Small intestine (tissue), 7 donors: Measurements from ENCODE around the gene AKNAD1. TPM values are rescaled to one million over a fixed set of nuclear protein-coding genes. Genes with fewer than 3 reads are reported as not detected.

Source experiments
- DNase-seq, 2 donors: peaks; one replicate each; pipeline versions ENCODE4 v3.0.0 to v3.0.0-alpha.2; 2013
- FAIRE-seq: peaks from 2 replicates; lab custom pipeline; 2012; peaks lifted over from hg19 to GRCh38; lab: Jason Lieb, UNC
- H3K27ac ChIP-seq, 3 donors: one replicate each; pipeline ENCODE4 v1.5.1; 2013; ENCODE audit warnings: low read length in 2 of 3, mild to moderate bottlenecking in 2 of 3, control low read depth in 1 of 3, inconsistent platforms in 1 of 3, low read depth in 1 of 3, moderate library complexity in 1 of 3
- H3K27me3 ChIP-seq, 3 donors: one replicate each; pipeline ENCODE4 v1.6.1; 2013; ENCODE audit warnings: low read length in 3 of 3, inconsistent platforms in 1 of 3; ENCODE audit not compliant: control insufficient read depth in 3 of 3, insufficient read depth in 3 of 3
- H3K36me3 ChIP-seq, 3 donors: one replicate each; pipeline ENCODE4 v1.6.1; 2013; ENCODE audit warnings: low read length in 3 of 3, inconsistent platforms in 1 of 3, low read depth in 1 of 3, mild to moderate bottlenecking in 1 of 3, moderate library complexity in 1 of 3; ENCODE audit not compliant: control insufficient read depth in 3 of 3, insufficient read depth in 2 of 3
- H3K4me1 ChIP-seq, 3 donors: one replicate each; pipeline ENCODE4 v1.6.1; 2013; ENCODE audit warnings: low read length in 2 of 3, inconsistent platforms in 1 of 3, low read depth in 1 of 3, mild to moderate bottlenecking in 1 of 3, moderate library complexity in 1 of 3; ENCODE audit not compliant: control insufficient read depth in 3 of 3, insufficient read depth in 2 of 3
- H3K4me3 ChIP-seq, 3 donors: one replicate each; pipeline ENCODE4 v1.5.1; 2013; ENCODE audit warnings: low read length in 3 of 3, control low read depth in 1 of 3, inconsistent platforms in 1 of 3, low read depth in 1 of 3, mild to moderate bottlenecking in 1 of 3, moderate library complexity in 1 of 3
- H3K9me3 ChIP-seq, 2 donors: one replicate each; pipeline ENCODE4 v1.6.1; 2013; ENCODE audit warnings: low read depth in 1 of 2, low read length in 1 of 2; ENCODE audit not compliant: control insufficient read depth in 2 of 2, insufficient read depth in 1 of 2
- WGBS, 3 donors: extraction: QIAGEN DNeasy Blood & Tissue Kit; methylation state at CpG; one replicate each; pipeline ENCODE4 v1.1.7; 2013; 5-methylcytosine and 5-hydroxymethylcytosine counted together
- polyA plus RNA-seq, 4 donors: library from polyadenylated mRNA; stranded (reverse) in 3 of 4; unstranded in 1 of 4; fragments of 200-250 nt in 3 of 4; fragments of 120-200 nt in 1 of 4; gene quantifications; one replicate each; pipeline versions ENCODE4 v1.2.1 to v1.2.3, GENCODE V29; 2013
- donor health status: healthy with polysubstance abuse.
- donor health status: control.
- donor health status: control.
- donor health status: Bipolar disorder and iron deficiency.
- donor health status: healthy.

AKNAD1 gene
- polyA plus RNA-seq, 4 donors, result 0.03 to 0.22 TPM; not detected in 2

GRCh38 chr1:108860190-108860907 lies 3.5 kb upstream of the AKNAD1 start:
- Histone ChIP-seq H3K9me3 (no peaks in the 10 kb centered on the region), H3K27me3 (no peaks in the 10 kb centered on the region), H3K4me1 (no peaks in the 10 kb centered on the region), H3K36me3 (no peaks in the 10 kb centered on the region), H3K27ac (no peak overlapping the region), H3K4me3 (no peak overlapping the region)
- 87 to 94% (median 91%) methylated on average over 9 of the region's 9 CpGs for WGBS, 3 donors
- no peak for DNase-seq
- no peak for FAIRE-seq

DNA sequence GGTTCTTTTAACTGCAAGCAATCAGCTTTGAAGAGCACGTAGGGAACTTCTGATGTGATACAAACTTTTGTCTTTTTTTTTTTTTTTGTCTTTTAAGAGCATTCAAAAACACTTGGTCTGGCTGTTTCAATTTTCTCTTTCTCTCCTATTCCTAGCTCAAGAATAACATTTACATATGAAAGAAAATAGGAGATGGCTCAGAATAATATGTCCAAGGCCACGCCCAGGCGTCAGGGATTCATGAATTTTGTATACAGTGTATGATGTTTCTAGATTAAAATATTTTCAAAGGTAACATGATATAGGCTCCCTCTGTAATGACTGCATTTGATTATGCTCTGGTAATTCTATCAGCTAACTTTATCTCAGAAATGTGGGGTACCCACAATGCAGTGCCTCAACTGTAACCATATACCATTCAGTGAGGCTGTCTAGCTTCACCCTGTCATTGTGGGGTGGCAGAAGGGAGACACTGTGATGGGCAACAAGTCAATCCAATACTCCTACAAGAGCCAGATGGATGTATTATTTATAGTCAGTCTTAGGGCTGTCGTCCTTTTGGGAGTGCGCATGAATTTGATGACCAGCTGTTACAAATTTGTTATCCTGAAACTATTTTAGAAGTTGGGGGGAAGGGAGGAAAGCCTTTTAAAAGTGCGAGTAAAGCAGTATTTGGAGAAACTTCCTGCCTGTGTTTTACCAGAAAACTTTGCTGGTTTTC lies 1.5 kb upstream of the AKNAD1 start:
- no peak overlapping the region for H3K27ac ChIP-seq
- 68 to 86% (median 84%) methylated on average over 6 of the region's 6 CpGs for WGBS, 3 donors
- H3K27me3 ChIP-seq, result no peaks in the 10 kb centered on the region
- H3K36me3 ChIP-seq, result no peaks in the 10 kb centered on the region
- FAIRE-seq (no peak), DNase-seq (no peak)
- H3K4me3 ChIP-seq, result no peak overlapping the region
- H3K9me3 ChIP-seq, result no peaks in the 10 kb centered on the region
- no peaks in the 10 kb centered on the region for H3K4me1 ChIP-seq

- DNase-seq, result no peak
- H3K9me3 ChIP-seq, result no peaks in the 10 kb centered on the region
- WGBS, 3 donors, result 71 to 74% (median 73%) methylated on average over 3 of the region's 3 CpGs
- H3K27ac ChIP-seq, result no peak overlapping the region
- no peaks in the 10 kb centered on the region for H3K27me3 ChIP-seq
- FAIRE-seq, result no peak
- no peak overlapping the region for H3K4me3 ChIP-seq
- H3K4me1 ChIP-seq, result no peaks in the 10 kb centered on the region
- no peaks in the 10 kb centered on the region for H3K36me3 ChIP-seq
Observed at GRCh38 chr1:108854221-108855019, 2.5 kb downstream of the AKNAD1 start.

DNA sequence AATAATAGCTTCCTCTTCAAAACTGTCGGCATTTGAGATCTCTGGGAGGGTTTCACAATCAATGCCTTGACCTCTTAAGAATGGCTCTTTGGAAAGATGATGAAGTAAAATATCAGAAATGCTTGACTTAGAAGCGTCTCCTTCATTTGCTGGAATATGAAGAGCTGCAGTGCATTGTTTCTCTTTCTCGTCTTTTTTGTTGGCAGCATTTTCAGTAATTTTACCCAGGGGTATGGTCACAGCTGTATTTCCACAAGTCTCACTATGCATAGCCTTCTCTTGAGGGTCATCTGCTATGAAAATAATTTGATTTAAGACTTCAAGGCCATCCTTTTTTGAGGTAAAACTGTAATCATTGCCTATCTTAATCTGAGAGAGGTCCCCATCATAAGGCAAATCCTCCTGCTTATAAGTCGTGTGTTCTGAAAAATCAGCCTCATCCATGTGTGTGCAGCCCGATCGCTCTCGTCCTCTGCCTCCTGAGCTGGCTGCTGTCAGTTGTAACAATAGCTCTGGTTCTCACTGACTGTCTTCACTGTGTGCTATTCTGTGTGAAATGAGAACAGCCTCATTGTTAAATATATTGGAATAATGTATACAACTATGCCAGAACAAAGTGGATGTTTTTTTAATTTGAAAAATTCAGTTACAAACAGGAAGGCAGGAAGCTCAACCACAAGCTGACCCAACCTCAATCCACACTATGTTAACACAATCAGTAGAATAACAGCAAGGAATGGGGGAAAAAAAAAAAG lies 4.5 kb downstream of the AKNAD1 start:
- Histone ChIP-seq H3K36me3 (no peaks in the 10 kb centered on the region), H3K27ac (no peak overlapping the region), H3K4me1 (no peaks in the 10 kb centered on the region), H3K9me3 (no peaks in the 10 kb centered on the region), H3K4me3 (no peak overlapping the region), H3K27me3 (no peaks in the 10 kb centered on the region)
- 45 to 69% (median 69%) methylated on average over 7 of the region's 7 CpGs for WGBS, 3 donors
- DNase-seq (no peak), FAIRE-seq (no peak)

DNA sequence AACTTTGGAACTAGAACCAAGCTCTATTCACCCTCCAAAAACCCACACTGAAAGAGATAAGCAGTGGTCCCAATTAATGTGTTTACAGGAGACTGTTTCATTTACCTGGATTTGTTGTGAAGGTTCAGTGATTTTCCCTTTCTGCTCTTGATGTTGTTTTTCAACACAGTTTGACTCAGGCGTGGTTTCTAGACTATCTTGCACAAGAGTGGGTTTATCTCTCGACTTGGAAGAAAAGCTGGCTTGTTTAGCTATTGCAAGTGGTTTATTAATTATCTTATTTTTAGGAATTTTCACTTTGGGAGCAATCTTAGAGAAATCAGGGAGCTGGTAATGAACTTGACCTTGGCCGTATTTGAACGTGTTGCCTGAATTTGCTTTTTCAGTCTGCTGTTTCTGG lies 5.3 kb downstream of the AKNAD1 start:
- WGBS, 3 donors, result 61 to 71% (median 69%) methylated on average over 4 of the region's 4 CpGs
- no peaks in the 10 kb centered on the region for H3K36me3 ChIP-seq
- H3K27ac ChIP-seq, result no peak overlapping the region
- FAIRE-seq (no peak), DNase-seq (no peak)
- no peaks in the 10 kb centered on the region for H3K4me1 ChIP-seq
- no peak overlapping the region for H3K4me3 ChIP-seq
- H3K9me3 ChIP-seq, result no peaks in the 10 kb centered on the region
- no peaks in the 10 kb centered on the region for H3K27me3 ChIP-seq

- FAIRE-seq, result no peak
- DNase-seq, result no peak
- H3K4me3 ChIP-seq, result no peak overlapping the region
- no peaks in the 10 kb centered on the region for H3K36me3 ChIP-seq
- H3K4me1 ChIP-seq, result no peaks in the 10 kb centered on the region
- no peaks in the 10 kb centered on the region for H3K9me3 ChIP-seq
- no peak overlapping the region for H3K27ac ChIP-seq
- no peaks in the 10 kb centered on the region for H3K27me3 ChIP-seq
- 89 to 91% (median 90%) methylated on average over 7 of the region's 7 CpGs for WGBS, 3 donors
Observed at GRCh38 chr1:108850929-108851328, 6.0 kb downstream of the AKNAD1 start.

- FAIRE-seq (no peak), DNase-seq (no peak)
- Histone ChIP-seq H3K4me3 (no peak overlapping the region), H3K27ac (no peak overlapping the region), H3K9me3 (no peaks in the 10 kb centered on the region), H3K4me1 (no peaks in the 10 kb centered on the region), H3K27me3 (peaks cover 0 to 4% (median 0%) of the 10 kb centered on the region in 3 donors), H3K36me3 (no peaks in the 10 kb centered on the region)
Observed at GRCh38 chr1:108848806-108849205, 8.1 kb downstream of the AKNAD1 start.

- H3K9me3 ChIP-seq, result no peaks in the 10 kb centered on the region
- H3K27me3 ChIP-seq, result peaks cover 0 to 4% (median 0%) of the 10 kb centered on the region in 3 donors
- H3K36me3 ChIP-seq, result no peaks in the 10 kb centered on the region
- no peak for DNase-seq
- no peaks in the 10 kb centered on the region for H3K4me1 ChIP-seq
- H3K4me3 ChIP-seq, result no peak overlapping the region
- no peak overlapping the region for H3K27ac ChIP-seq
- WGBS, 3 donors, result 55 to 64% (median 64%) methylated on average over 1 of the region's 1 CpG
- FAIRE-seq, result no peak
Observed at GRCh38 chr1:108847494-108847893, 9.4 kb downstream of the AKNAD1 start.
